SIG-M5 treated with dmso at 0.1 percent for 504 hours (cell line): ENCODE measurements around the gene SULT4A1.

ENCODE experiments used
- DNase-seq: peaks from one replicate; lab custom pipeline; 2025; ENCODE audit not compliant: unreplicated experiment; lab: John Stamatoyannopoulos, UW

Gene SULT4A1

DNA sequence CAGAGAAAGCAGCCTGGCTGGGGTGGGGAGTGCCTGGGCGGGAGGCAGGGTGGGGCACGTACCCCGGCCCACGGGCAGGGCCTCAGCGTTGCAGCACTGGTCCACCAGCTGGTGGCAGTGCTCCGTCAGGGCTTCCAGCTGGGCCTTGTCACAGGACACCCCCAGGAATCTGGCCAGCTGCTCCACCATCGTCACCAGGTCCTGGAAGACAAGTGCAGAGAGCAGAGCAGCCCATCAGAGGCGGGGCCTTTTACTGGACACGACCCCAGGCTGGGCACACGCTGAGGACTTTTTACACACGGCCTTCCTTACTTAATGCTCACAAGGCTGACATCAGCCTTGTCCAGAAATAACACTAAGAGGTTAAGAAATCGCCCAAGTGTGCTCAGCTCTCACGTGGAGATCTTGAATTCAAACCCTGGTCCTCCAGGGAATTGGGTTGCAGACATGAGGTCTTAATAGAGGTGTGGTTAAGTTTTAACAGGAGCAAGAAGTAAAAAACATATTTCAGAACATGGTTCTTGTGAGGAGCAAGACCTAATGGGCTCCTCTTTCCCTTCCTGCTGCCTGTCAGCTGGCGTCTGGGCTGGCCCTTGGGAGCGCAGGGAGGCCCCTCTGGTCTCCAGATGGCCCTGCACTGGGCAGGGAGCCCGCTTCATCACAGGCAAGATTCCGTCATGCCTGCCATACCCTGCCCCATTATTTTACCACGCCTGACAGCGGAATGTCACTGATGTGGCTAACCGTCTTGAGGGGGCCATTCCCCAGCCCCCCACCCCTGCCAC is 33.1 kb downstream of the SULT4A1 start:
- DNase-seq, result no peak

DNA sequence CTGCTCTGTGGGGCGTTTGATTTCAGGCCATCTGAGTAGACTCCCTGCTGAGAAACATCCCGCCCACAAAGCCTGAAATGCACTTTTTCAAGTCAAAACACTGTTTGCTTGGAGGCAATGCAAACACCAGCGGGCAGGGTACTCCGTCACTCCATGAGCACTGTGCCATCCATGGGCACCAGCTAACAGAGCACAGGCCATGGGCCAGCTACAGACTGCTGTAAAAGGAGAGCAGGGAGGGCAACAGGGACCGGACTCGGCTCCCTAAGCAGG is 33.7 kb downstream of the SULT4A1 start:
- DNase-seq, result no peak

DNA sequence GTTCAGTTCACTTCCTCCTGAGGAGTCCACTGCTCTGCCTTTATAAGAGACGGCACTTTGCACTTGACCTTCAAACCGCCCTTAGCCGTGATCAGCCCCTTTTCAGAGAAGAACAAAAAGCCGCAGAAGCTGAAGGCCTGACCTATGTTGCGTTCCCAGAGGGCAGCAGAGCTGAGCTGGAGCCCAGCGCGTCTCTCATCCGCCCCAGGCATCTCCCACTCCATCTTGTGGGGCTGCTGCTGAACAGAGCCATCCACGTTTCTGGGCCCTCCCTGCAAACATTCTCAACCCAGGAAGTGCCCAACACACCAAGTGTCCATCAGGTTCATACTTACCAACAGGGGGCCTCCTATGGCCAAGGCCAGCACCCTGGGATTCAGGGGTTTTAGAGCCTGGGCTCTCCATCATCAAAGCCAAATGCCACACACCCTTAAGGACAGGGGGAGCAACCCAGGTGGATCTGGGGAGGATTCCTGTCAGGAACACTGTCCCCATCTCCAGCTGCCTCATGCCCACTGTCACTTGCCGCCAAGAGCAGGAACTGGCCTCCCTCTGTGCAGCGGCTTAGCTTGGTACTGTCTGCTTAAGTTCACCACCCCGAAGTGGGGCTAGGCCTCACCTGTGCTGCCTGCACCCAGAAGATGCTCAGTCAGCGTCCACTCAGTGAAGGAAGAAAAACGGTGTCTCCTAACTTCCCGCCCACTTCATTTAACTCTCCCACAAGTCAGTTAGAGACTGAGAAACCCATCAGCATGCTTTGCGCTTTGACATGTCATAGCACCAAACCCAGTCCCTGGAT is 34.2 kb downstream of the SULT4A1 start:
- no peak for DNase-seq

DNA sequence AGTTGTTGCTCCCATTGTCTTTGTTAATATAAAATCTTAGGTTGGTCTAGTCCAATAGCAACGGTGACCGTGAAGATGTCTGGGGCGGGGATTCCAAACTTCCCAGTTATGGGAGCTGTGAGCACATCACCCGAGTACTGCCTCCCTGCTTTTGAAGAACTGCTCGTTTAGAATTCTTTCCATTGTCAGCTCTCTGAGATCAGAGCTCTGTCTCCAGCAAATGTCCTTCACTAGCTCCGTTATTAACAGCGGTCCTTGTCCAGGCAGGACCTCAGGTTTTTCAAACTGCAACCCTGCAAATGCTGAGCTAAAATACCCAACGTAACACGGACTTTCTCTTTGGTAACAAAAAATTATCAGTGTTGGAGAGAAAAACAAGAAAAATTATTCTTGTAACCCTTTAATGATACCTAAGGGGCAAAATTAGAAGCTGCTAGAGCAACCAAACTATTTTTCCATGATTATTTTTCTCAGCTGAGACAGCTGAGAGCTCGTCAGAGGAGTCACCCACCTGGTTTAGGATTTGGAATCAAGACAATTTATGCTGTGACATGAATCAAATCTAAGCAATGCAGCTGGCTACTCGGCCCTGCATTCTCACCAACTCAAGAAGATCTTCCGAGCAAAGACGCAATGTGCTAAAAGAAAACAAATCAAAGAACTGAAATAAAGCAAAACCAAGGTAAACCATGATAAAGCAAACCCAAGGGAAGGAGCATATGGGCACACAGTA is 35.1 kb downstream of the SULT4A1 start:
- DNase-seq, result no peak

DNA sequence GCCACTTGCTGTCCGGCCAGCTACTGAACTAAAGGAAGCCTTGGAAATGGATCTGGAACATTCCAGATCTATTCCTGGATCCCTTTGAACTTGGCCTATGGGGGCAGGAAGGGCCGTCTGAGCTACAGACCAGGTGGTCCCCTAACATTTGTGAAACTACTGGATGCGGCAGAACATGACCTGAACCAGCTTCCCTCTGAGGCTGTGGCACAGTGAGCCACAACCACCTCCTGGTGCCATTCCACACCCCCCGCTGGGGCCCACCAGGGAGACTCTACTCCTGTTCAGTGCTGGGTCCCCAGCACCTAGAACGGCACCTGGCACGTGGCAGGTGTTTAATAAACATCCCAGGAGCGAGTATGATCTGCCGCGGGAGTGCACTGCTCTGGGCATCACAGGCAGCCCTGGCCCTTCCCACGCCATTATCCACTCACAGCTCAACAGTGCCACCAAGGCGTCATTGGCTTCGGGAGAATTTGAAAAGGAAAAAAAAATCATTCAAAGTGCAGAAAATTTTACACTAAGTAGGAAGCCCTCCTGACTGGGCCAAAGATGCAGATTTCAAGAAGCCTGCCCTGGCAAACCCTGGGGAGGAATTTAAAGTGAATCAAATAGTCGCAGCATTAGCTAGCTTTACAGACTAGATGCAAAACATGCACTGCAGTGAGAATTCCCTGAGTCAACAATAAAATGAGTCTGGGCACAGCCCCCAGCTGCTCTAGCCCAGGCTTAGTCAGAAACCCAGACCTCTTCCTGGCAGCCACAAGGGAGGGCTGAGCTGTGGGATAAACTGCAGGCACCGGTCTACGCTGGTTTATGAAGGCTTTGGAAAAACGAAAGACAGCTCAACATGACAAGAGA is 35.9 kb downstream of the SULT4A1 start:
- DNase-seq, result no peak

DNA sequence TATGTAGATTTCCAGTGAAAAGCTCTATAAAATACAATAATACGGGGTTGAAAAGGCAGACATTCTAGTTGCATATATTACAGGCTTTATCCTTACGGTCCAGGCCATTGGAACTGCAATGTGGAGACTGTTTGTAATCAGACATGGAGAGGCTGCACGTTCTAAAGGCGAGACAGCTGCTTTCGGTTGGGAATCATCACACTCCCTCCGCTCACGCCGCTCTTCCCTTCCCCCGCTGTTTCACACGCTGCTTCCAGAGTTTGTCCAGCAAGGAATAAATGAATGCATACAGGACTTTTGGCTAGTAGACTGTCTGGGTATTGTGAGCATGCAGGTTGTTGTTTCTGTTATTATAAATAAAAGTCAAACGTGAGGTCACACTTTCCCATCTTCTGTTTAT is 36.7 kb downstream of the SULT4A1 start:
- no peak for DNase-seq

DNA sequence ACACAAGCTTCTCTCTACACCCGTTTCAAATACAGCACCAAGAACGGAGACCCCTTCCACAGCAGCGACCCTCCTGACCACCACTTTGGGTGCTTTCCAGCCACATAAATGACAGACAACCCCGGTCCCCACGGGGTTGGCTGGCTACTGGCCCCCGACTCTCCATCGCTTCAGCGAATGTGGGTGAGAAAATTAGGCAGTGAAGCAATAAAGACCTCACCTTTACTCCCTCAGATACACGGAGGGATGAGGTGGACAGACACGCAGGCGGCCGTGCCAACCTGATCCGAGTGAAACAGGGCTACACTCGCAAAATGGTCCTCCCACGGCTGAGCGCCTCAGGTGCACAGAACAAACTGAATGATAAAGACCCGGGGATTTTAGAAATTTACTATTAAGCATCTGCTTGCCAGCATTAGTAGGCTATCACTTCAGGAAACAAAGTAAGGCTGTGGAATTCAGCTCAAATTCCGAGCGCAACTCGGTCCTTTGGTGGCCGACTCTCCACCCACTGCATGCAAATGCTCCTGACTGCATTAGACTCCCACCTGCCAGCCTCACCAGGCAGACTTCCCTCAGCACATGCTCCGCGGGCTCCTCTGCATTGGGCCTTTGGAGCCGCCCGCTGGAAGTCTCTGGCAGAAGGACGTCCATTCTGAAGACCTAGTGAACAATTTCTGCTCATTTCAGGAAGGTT is 37.4 kb downstream of the SULT4A1 start:
- DNase-seq, result no peak

DNA sequence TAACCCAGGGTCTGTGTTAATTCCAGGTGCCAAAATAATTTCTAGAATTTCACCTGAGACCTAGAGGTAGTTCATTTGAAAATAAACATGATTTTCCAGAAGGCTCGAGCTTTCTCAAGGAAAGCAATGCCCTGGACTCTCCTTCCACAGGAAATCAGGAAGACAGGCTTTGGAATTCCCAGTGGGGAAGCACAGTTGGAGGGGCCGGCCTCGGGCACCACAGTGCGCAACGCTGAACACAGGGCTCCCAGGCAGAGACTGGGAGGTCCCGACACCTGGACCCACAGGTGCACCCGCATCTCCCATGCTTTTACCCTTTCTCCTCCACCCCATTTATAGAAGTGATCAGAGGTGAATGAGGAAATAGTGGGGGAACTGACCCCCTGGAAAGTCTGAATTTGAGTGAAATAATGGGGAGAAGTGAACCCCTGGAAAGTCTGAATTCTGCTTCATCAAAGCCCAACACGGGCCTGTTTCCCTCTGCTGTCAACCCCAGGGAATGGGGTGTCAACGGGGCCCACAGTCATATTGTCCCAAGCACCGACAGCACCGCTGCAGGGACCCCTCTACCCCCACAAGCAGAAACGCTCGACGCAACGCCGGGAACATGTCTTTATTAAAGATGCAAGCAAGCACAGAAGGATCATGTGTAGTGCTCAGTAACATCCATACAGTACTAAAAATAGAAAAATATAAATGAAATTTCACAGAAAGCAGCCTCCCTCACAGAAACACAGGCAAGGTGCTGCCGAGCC is 38.2 kb downstream of the SULT4A1 start:
- DNase-seq, result no peak

DNA sequence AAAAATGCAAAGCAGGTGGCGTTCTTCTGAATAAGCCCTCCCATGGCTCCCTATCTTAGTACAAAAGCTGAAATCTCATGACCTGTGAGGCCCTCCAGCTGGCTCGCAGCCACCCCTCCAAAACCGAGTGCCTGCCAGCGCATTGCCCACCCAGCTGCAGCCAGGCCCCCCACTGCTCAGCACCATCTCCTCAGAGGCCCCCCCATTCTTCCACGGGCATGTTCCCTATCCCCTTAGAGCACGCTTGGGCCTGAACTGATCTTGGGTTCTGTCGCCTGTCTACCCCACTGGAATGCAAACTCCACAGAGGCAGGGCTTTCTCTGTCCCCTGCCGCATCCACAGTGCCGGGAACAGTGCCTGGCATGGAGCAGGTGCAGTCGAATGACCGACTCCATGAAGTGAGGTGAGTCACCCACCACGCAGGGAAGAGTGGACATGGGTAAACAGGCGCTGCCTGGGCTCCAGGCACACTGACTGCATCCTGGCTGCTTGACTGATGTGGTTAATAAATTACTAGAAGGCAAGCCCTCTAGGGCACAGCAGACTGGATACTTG is 38.9 kb downstream of the SULT4A1 start:
- no peak for DNase-seq

DNA sequence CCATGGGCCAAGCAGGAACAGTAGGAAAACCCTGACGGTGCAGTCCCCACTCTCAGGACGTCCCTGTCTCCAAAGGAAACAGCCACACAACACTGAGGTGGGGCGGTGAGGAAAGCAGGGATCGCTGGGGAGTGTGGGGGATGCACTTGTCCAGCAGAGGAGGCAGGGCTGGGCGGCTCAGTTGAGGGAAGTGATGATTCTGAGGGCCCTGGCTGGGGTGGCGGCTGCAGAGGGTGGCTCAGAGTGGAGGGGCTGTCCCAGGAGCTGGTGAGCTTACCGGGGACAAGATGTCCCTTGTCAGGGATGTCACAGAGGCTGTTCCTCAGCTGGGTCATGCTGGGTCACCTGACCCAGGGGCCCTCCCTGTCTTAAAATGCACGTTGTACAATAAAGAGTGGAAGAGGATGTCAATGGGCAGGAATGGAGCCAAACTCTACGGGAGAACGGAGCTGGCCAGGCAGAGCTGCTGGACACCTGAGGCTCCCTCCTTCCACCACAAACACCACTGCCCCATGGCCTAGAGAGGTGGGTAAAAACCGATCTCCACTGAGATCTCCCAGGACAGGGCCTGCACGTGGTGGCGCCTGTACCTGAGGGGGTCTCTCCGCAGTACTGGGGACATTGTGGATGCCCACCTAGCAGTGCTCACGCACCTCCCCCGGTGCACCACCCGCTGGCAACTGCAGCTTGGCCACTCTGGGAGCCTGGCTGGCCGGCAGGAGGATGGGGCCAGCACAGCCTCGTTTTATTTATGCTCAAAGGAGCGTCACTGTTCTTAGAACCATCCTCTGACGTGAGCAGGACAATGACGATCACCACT is 40.5 kb downstream of the SULT4A1 start:
- DNase-seq, result no peak

DNA sequence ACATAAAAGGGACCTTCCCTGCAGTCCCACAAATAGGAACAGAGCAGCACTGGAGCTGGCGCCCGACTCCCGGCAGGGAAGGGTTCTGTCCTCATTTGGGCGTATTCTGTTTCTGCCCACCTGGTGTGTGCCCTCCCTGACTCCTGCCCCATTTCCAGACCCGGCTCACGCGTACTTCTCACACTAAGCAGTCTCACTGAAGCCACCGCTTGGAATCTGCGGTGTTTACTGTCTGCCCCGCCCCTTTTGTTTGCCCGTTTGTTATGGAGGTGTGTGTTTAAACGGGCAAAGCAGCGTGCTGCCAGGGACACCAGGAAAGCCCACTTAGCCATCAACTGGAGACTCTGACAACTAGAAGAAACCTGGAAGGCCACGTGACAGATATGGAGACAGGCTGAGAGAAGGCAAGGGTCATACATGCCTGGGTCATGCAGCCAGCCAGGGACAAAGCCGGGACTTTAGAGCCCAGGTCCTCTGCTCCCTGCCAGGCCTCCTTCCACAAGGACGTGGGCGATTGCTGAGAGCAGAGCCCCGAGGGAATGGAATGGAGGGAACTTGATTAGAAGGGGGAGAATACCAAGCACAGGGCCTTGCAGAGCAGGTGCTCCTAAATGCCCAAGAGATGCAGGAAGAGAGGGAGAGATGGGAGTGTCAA is 41.5 kb downstream of the SULT4A1 start:
- DNase-seq, result no peak

DNA sequence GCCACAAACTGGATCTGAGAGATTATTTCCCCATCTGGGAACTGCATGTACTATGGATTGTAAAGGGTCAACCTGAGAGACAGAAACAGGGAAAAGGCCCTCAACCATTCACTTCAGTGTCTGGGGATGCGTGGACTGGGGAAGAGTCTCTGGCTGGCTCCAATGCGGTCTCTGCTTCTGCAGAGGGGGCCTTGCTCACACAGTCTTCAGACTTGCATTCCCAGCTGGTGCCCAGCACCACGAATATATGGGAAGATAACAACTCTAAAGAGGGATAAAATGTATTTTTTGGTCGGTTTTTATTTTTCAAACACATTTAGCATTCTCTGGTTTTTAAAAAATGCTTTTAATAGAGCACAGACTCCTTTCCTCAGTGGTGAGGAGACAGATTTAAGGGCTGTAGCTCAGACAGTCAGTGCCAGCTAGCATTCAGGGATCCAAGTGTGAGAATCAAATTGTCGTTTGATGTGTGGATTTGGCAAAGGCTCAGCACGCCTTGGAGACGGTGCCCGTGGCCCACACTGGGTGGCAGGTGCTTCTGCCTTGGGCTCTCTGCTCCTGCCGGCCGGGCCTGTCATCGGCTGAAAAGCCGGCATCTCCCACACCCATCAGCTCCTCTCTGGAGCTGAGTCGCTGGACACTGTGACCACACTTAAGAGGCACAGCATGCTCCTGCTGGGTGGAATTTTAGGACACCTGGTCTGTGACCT is 42.2 kb downstream of the SULT4A1 start:
- DNase-seq, result no peak

DNA sequence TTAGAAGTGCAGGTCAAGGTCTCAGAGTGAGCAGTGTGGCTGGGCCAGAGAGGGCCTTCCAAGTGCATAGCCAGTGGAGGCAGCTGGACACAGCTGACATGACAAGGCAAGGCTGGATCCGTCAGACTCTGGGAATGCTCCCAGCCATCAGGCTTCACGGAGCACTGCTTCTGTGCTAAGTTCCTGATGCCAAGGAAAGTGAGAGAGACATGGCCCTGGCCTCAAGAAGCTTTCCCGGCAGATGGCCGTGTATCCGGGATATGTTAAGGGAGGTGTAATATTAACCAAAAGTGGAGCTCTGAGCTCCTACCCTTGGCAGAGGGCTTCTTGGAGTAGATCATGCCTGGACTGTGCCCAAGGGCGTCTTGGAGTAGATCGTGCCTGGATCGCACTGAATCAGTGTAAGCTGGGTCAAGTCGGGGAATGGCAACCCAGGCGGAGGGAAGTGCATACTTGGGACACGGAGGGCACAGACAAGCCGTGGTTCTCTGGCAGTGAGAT is 42.8 kb downstream of the SULT4A1 start:
- no peak for DNase-seq

DNA sequence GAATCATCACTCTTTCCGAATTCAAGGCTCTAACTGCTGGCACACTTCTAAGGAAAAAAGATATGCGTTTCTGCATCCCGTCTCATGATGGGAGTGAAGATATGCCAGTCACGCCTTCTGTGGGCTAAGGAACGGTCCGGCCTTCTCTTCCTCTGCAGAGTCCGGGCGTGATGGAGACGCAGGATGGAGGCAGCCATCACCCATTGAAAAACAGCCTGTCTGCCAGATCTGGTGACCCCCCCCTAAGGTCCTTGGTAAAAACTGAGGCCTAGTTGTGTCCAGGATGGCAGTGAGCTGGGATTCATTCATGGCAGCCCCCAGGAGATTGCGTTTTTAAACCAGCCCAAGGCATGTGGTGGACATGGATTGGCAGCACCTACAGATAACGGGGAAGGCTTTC is 43.3 kb downstream of the SULT4A1 start:
- no peak for DNase-seq

DNA sequence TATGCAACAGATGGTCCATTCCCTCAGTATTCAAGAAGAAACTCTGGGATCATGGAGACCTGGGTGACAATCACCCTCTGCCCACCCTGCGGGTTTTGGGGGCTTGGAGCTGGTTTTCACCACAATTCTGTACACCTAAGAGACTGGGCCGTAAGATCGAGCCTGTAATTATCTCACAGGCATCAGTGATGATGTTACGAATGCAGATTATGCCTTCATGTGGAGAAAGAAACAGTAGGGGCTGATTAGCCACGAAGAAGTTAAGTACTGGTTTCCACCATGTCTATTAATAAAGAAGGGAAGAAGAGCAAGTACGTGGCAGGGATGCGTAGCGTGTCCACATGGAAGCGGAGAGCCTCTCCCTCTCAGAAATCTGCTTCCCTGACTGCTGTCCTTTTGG is 44.9 kb downstream of the SULT4A1 start:
- no peak for DNase-seq

DNA sequence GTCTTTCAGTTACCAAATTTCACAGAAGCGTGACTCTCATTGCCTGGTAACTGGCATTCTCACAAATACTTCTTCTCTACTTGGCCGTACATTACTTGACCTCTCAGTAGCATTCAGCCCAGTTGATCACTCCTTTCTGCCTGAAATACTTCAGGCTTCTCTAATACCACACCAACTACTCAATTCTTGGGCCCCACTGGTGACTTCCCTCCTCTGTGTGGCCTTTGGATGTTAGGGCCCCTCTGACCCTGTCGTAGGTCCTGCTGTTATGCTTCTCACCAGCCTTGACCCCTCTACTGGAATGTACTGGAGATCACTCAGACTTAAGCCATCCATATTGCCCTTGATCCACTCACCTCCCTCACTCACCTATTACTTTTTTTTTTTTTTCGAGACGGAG is 48.0 kb downstream of the SULT4A1 start:
- no peak for DNase-seq

DNA sequence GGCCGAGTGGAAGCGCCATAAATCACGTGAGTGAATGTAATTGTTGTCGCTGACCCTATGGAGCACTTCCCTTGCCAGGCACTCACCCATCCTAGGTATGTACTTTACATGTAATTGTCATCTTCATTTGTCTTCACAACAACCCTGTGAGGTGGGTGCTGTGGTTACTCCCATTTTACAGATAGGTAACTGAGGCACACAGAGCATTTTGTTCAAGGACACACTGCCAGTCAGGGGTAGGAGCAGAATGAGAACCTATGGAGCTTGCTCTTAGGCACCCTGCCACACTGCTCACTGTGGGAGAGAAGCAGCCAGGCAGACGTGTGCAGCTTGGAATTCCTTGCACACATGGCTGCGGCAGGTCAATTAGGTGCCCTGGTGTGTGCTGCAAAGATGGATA is 49.4 kb downstream of the SULT4A1 start:
- DNase-seq, result no peak
